GM12878 (cell line): Measurements from ENCODE around the gene RAP1GAP. TPM values are rescaled to one million over a fixed set of nuclear protein-coding genes. Genes with fewer than 3 reads are reported as not detected.

ENCODE experiments used
- BHLHE40 ChIP-seq, 2 experiments: fragments of 450-650 bp in 1 of 2; IDR thresholded peaks; 2 replicates each; pipeline ENCODE4 v1.6.1; 2011 to 2017; ENCODE audit warnings: low read depth in 2 of 2, borderline replicate concordance in 1 of 2, improper control_type of control experiment in 1 of 2, low read length in 1 of 2, mild to moderate bottlenecking in 1 of 2
- CBX5 ChIP-seq: sonication (generic); IDR thresholded peaks from 2 replicates; pipeline ENCODE4 v1.6.1; 2016; ENCODE audit warnings: low read depth, moderate library complexity, mild to moderate bottlenecking, inconsistent platforms
- DPF2 ChIP-seq: fragments of 450-650 bp; IDR thresholded peaks from 2 replicates; pipeline ENCODE4 v1.6.1; 2017; ENCODE audit warnings: mild to moderate bottlenecking
- FOXM1 ChIP-seq: IDR thresholded peaks from 2 replicates; pipeline ENCODE4 v1.6.1; 2012; ENCODE audit warnings: low read depth, mild to moderate bottlenecking, inconsistent platforms, low read length, moderate library complexity
- IRF4 ChIP-seq: IDR thresholded peaks from 2 replicates; pipeline ENCODE4 v1.6.1; 2011; ENCODE audit warnings: low read depth, low read length
- MTA2 ChIP-seq: fragments of 450-650 bp; IDR thresholded peaks from 2 replicates; pipeline ENCODE4 v1.6.1; 2016; ENCODE audit warnings: low read depth, mild to moderate bottlenecking, moderate library complexity
- NFYB ChIP-seq: IDR thresholded peaks from 2 replicates; pipeline ENCODE4 v1.6.1; 2011; ENCODE audit warnings: low read depth, mild to moderate bottlenecking, low read length, improper control_type of control experiment, moderate library complexity; ENCODE audit not compliant: insufficient read depth
- TCF7 ChIP-seq: IDR thresholded peaks from 2 replicates; pipeline ENCODE4 v1.6.1; 2014; ENCODE audit warnings: antibody characterized with exemption, borderline replicate concordance
- ZNF622 ChIP-seq: fragments of 450-650 bp; IDR thresholded peaks from 2 replicates; pipeline ENCODE4 v1.6.1; 2017; ENCODE audit warnings: mild to moderate bottlenecking, inconsistent platforms
- polyA plus RNA-seq, 11 experiments: library from polyadenylated mRNA; depleted of rRNA in 4 of 11; unstranded in 6 of 11; stranded (reverse) in 5 of 11; fragments of >200 nt; fragmentation: Nextera tagmentation in 4 of 11; fragmentation: Illumina TruSeq in 1 of 11; extraction: Ambion mirVana in 4 of 11; extraction: Trizol in 1 of 11; gene quantifications; 1 replicate in 1 of 11; 2 replicates in 10 of 11; pipeline versions ENCODE4 v1.2.1 to v1.2.3, GENCODE V29; 2011 to 2016; ENCODE audit warnings: inconsistent platforms in 2 of 11, missing spikeins in 2 of 11, low read depth in 1 of 11
- total RNA-seq, 4 experiments: library from RNA; depleted of rRNA in 3 of 4; stranded (reverse); fragments of >200 nt in 3 of 4; fragmentation: Illumina TruSeq in 1 of 4; extraction: Trizol in 1 of 4; gene quantifications; 2 replicates each; pipeline versions ENCODE4 v1.2.1 to v1.2.3, GENCODE V29; 2013 to 2021
- TF ChIP-seq, protein P1 (sequence below): fragments of 450-650 bp; formaldehyde crosslinking; IDR thresholded peaks from 2 replicates; pipeline ENCODE4 v1.4.0; 2020; ENCODE audit warnings: mild to moderate bottlenecking, moderate library complexity
- TF ChIP-seq, protein P2 (sequence below): IDR thresholded peaks from 2 replicates; pipeline ENCODE4 v1.6.1; 2011; ENCODE audit warnings: low read depth, low read length, improper control_type of control experiment, borderline replicate concordance
- TF ChIP-seq, protein P3 (sequence below): fragments of 450-650 bp; IDR thresholded peaks from 2 replicates; pipeline ENCODE4 v1.6.1; 2017; ENCODE audit warnings: mild to moderate bottlenecking
- TF ChIP-seq, protein P4 (sequence below): fragments of 450-650 bp; IDR thresholded peaks from 2 replicates; pipeline ENCODE4 v1.6.1; 2016; ENCODE audit warnings: mild to moderate bottlenecking, moderate library complexity, borderline replicate concordance

The RAP1GAP gene
- total and polyA plus RNA-seq, 10 of the 15 experiments (the other 5 are each of a cell fraction or from before 2014, with no cell fraction given): 0.04 to 0.96 (median 0.09) TPM; not detected in 3

DNA sequence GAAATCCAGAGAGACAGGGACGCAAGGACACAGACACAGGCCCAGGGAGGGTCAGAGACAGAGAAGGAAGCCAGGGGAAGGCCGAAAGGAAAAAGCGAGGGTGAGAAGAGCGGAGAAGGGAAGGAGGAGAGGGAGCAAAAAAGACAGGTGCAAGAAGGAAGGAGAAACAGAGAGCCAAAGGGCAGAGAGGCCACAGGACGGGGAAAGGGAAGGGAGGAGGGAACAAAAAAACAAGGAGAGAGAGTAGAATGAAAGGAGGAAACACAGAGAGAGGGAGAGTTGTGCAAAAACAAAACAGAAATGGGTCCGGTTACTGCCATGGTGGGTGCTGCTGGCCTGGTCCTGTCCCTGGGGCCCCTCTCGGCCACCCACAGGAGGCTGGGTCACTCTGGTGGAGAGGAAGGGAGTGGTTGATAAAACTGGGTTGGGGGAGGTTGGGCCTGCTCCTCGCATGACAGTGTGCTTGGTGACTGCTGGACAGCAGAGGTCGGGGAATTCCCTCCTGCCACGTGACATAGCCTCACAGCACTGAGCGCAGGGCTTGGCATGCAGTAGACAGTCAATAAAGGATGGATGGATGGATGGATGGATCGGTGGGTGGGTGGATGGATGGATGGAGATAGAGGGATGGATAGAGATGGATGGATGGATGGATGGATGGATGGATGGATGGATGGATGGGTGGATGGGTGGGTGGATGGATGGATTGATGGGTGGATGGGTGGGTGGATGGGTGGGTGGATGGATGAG is 64.8 kb downstream of the RAP1GAP start (continued):
- TF ChIP-seq, protein P1, sequence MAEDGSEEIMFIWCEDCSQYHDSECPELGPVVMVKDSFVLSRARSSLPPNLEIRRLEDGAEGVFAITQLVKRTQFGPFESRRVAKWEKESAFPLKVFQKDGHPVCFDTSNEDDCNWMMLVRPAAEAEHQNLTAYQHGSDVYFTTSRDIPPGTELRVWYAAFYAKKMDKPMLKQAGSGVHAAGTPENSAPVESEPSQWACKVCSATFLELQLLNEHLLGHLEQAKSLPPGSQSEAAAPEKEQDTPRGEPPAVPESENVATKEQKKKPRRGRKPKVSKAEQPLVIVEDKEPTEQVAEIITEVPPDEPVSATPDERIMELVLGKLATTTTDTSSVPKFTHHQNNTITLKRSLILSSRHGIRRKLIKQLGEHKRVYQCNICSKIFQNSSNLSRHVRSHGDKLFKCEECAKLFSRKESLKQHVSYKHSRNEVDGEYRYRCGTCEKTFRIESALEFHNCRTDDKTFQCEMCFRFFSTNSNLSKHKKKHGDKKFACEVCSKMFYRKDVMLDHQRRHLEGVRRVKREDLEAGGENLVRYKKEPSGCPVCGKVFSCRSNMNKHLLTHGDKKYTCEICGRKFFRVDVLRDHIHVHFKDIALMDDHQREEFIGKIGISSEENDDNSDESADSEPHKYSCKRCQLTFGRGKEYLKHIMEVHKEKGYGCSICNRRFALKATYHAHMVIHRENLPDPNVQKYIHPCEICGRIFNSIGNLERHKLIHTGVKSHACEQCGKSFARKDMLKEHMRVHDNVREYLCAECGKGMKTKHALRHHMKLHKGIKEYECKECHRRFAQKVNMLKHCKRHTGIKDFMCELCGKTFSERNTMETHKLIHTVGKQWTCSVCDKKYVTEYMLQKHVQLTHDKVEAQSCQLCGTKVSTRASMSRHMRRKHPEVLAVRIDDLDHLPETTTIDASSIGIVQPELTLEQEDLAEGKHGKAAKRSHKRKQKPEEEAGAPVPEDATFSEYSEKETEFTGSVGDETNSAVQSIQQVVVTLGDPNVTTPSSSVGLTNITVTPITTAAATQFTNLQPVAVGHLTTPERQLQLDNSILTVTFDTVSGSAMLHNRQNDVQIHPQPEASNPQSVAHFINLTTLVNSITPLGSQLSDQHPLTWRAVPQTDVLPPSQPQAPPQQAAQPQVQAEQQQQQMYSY (CRISPR knock-in tag): no peak
- TF ChIP-seq, protein P2, sequence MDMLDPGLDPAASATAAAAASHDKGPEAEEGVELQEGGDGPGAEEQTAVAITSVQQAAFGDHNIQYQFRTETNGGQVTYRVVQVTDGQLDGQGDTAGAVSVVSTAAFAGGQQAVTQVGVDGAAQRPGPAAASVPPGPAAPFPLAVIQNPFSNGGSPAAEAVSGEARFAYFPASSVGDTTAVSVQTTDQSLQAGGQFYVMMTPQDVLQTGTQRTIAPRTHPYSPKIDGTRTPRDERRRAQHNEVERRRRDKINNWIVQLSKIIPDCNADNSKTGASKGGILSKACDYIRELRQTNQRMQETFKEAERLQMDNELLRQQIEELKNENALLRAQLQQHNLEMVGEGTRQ: peak; percentile 13; the same call in 1 of the 2 replicates
- TF ChIP-seq BHLHE40 (IDR thresholded peaks at IDR 0.05; ENCODE audit: borderline replicate concordance in 1 of 2, low read depth in 2 of 2, low read length in 1 of 2): 0 out of 4 replicates have a peak, but pooled peaks of 1 of the 2 experiments have one; percentile 9
- no peak for TF ChIP-seq TCF7
- TF ChIP-seq NFYB: no peak
- TF ChIP-seq CBX5: no peak
- no peak for TF ChIP-seq MTA2
- TF ChIP-seq ZNF622: no peak
- TF ChIP-seq FOXM1: no peak
- TF ChIP-seq DPF2: no peak
- no peak for TF ChIP-seq IRF4
- TF ChIP-seq, protein P3, sequence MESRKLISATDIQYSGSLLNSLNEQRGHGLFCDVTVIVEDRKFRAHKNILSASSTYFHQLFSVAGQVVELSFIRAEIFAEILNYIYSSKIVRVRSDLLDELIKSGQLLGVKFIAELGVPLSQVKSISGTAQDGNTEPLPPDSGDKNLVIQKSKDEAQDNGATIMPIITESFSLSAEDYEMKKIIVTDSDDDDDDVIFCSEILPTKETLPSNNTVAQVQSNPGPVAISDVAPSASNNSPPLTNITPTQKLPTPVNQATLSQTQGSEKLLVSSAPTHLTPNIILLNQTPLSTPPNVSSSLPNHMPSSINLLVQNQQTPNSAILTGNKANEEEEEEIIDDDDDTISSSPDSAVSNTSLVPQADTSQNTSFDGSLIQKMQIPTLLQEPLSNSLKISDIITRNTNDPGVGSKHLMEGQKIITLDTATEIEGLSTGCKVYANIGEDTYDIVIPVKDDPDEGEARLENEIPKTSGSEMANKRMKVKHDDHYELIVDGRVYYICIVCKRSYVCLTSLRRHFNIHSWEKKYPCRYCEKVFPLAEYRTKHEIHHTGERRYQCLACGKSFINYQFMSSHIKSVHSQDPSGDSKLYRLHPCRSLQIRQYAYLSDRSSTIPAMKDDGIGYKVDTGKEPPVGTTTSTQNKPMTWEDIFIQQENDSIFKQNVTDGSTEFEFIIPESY: no peak
- TF ChIP-seq, protein P4, sequence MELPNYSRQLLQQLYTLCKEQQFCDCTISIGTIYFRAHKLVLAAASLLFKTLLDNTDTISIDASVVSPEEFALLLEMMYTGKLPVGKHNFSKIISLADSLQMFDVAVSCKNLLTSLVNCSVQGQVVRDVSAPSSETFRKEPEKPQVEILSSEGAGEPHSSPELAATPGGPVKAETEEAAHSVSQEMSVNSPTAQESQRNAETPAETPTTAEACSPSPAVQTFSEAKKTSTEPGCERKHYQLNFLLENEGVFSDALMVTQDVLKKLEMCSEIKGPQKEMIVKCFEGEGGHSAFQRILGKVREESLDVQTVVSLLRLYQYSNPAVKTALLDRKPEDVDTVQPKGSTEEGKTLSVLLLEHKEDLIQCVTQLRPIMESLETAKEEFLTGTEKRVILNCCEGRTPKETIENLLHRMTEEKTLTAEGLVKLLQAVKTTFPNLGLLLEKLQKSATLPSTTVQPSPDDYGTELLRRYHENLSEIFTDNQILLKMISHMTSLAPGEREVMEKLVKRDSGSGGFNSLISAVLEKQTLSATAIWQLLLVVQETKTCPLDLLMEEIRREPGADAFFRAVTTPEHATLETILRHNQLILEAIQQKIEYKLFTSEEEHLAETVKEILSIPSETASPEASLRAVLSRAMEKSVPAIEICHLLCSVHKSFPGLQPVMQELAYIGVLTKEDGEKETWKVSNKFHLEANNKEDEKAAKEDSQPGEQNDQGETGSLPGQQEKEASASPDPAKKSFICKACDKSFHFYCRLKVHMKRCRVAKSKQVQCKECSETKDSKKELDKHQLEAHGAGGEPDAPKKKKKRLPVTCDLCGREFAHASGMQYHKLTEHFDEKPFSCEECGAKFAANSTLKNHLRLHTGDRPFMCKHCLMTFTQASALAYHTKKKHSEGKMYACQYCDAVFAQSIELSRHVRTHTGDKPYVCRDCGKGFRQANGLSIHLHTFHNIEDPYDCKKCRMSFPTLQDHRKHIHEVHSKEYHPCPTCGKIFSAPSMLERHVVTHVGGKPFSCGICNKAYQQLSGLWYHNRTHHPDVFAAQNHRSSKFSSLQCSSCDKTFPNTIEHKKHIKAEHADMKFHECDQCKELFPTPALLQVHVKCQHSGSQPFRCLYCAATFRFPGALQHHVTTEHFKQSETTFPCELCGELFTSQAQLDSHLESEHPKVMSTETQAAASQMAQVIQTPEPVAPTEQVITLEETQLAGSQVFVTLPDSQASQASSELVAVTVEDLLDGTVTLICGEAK: no peak
